A549 (cell line): ENCODE measurements around the gene RHEBL1. TPM values are rescaled to one million over a fixed set of nuclear protein-coding genes. Genes with fewer than 3 reads are reported as not detected.

ENCODE experiments used
- ATAC-seq, 2 experiments: fragments of 200-7000 bp in 1 of 2; fragments of >200 bp in 1 of 2; cut with Nextera tagmentation in 1 of 2; cut with Tn5 transposase in 1 of 2; 3 replicates each; pipeline versions ENCODE4 v1.8.0 to v1.9.1; 2018 to 2020; ENCODE audit warnings: mild to moderate bottlenecking in 1 of 2, moderate library complexity in 1 of 2
- CTCF ChIA-PET: fragments of 300-600 bp; sonication (Branson Sonifier 250); formaldehyde crosslinking; extraction: SDS; loops from one replicate; lab custom pipeline; 2021; ENCODE audit warnings: antibody characterized with exemption, inconsistent platforms; lab: Yijun Ruan, JAX
- POLR2A ChIA-PET: fragments of 350-600 bp; formaldehyde crosslinking; extraction: SDS; loops from one replicate; lab custom pipeline; 2021; ENCODE audit warnings: antibody characterized with exemption, inconsistent platforms; lab: Yijun Ruan, JAX
- DNase-seq, 2 experiments: peaks; one replicate each; pipeline versions ENCODE4 v3.0.0 to v3.0.0-alpha.2; 2011 to 2016; ENCODE audit warnings: low read depth in 1 of 2, low spot score in 1 of 2
- FAIRE-seq: peaks from 2 replicates; lab custom pipeline; 2011; peaks lifted over from hg19 to GRCh38; lab: Jason Lieb, UNC
- H3K27ac ChIP-seq, 2 experiments: fragments of >200 bp; sonication (Bioruptor Twin); formaldehyde crosslinking; 3 replicates each; pipeline ENCODE4 v1.5.1; 2016 to 2017
- H3K4me1 ChIP-seq: fragments of >200 bp; sonication (Bioruptor Twin); formaldehyde crosslinking; 3 replicates; pipeline ENCODE4 v1.6.1; 2016
- H3K4me2 ChIP-seq: fragments of >200 bp; sonication (Bioruptor Twin); formaldehyde crosslinking; 3 replicates; pipeline ENCODE4 v1.6.1; 2016
- H3K4me3 ChIP-seq: fragments of >200 bp; sonication (Bioruptor Twin); formaldehyde crosslinking; 3 replicates; pipeline ENCODE4 v1.5.1; 2016
- H3K9me3 ChIP-seq: fragments of >200 bp; sonication (Bioruptor Twin); formaldehyde crosslinking; 3 replicates; pipeline ENCODE4 v1.6.1; 2016
- CBX8 ChIP-seq: fragments of 200-600 bp; sonication (generic); IDR thresholded peaks from 2 replicates; pipeline ENCODE4 v1.6.1; 2016
- CEBPB ChIP-seq, 2 experiments: fragments of >200 bp in 1 of 2; sonication (Bioruptor Twin) in 1 of 2; formaldehyde crosslinking in 1 of 2; IDR thresholded peaks; 2 replicates each; pipeline ENCODE4 v1.6.1; 2012 to 2016
- E2F6 ChIP-seq: IDR thresholded peaks from 2 replicates; pipeline ENCODE4 v1.6.1; 2012; ENCODE audit warnings: low read depth, borderline replicate concordance
- EHF ChIP-seq: fragments of 250-450 bp; sonication (Bioruptor Pico); IDR thresholded peaks from 2 replicates; pipeline ENCODE4 v1.5.0; 2020; ENCODE audit warnings: mild to moderate bottlenecking
- EHMT2 ChIP-seq: fragments of 200-600 bp; sonication (generic); IDR thresholded peaks from 2 replicates; pipeline ENCODE4 v1.6.1; 2016; ENCODE audit warnings: antibody characterized with exemption, low read depth, mild to moderate bottlenecking, moderate library complexity
- ELK1 ChIP-seq: fragments of 150-350 bp; IDR thresholded peaks from 2 replicates; pipeline ENCODE4 v1.6.1; 2014; ENCODE audit warnings: low read depth, mild to moderate bottlenecking, low read length
- ESRRA ChIP-seq: fragments of 150-350 bp; IDR thresholded peaks from 2 replicates; pipeline ENCODE4 v1.6.1; 2014; ENCODE audit warnings: mild to moderate bottlenecking, low read length, borderline replicate concordance
- FOSB ChIP-seq: fragments of 250-450 bp; sonication (Bioruptor Pico); IDR thresholded peaks from 2 replicates; pipeline ENCODE4 v1.5.0; 2020; ENCODE audit warnings: mild to moderate bottlenecking, moderate library complexity
- FOSL2 ChIP-seq, 2 experiments: fragments of 450-650 bp in 1 of 2; fragments of >200 bp in 1 of 2; sonication (Bioruptor Twin) in 1 of 2; formaldehyde crosslinking; IDR thresholded peaks; 2 replicates each; pipeline versions ENCODE4 v1.5.0 to v1.6.1; 2016 to 2020; ENCODE audit warnings: mild to moderate bottlenecking in 1 of 2, moderate library complexity in 1 of 2
- FOXS1 ChIP-seq: fragments of 250-450 bp; sonication (Bioruptor Pico); IDR thresholded peaks from 2 replicates; pipeline ENCODE4 v1.5.0; 2020; ENCODE audit warnings: mild to moderate bottlenecking, moderate library complexity
- GATA3 ChIP-seq: IDR thresholded peaks from 2 replicates; pipeline ENCODE4 v1.6.1; 2012; ENCODE audit warnings: borderline replicate concordance
- HEYL ChIP-seq: fragments of 250-450 bp; sonication (Bioruptor Pico); IDR thresholded peaks from 2 replicates; pipeline ENCODE4 v1.8.0; 2021; ENCODE audit warnings: mild to moderate bottlenecking, moderate library complexity
- HMGXB4 ChIP-seq: fragments of 250-450 bp; sonication (Bioruptor Pico); IDR thresholded peaks from 2 replicates; pipeline ENCODE4 v1.5.0; 2021; ENCODE audit warnings: mild to moderate bottlenecking, moderate library complexity, borderline replicate concordance
- HOXA7 ChIP-seq: fragments of 250-450 bp; sonication (Bioruptor Pico); IDR thresholded peaks from 2 replicates; pipeline ENCODE4 v1.5.0; 2020; ENCODE audit warnings: mild to moderate bottlenecking, moderate library complexity
- HOXB5 ChIP-seq: fragments of 250-450 bp; sonication (Bioruptor Pico); IDR thresholded peaks from 2 replicates; pipeline ENCODE4 v1.5.0; 2020; ENCODE audit warnings: mild to moderate bottlenecking, moderate library complexity
- JUN ChIP-seq, 2 experiments: fragments of >200 bp; sonication (Bioruptor Twin); formaldehyde crosslinking; IDR thresholded peaks; 2 replicates in 1 of 2; 3 replicates in 1 of 2; pipeline ENCODE4 v1.6.1; 2016 to 2017
- JUNB ChIP-seq: fragments of >200 bp; sonication (Bioruptor Twin); formaldehyde crosslinking; IDR thresholded peaks from 2 replicates; pipeline ENCODE4 v1.6.1; 2016
- KDM5A ChIP-seq: fragments of 200-600 bp; sonication (generic); IDR thresholded peaks from 2 replicates; pipeline ENCODE4 v1.6.1; 2016; ENCODE audit warnings: antibody characterized with exemption, mild to moderate bottlenecking
- MYC ChIP-seq: IDR thresholded peaks from 2 replicates; pipeline ENCODE4 v1.6.1; 2012; ENCODE audit warnings: mild to moderate bottlenecking, inconsistent platforms, low read length, improper control_type of control experiment, borderline replicate concordance
- NR3C1 ChIP-seq: fragments of >200 bp; sonication (Bioruptor Twin); formaldehyde crosslinking; IDR thresholded peaks from 3 replicates; pipeline ENCODE4 v1.6.1; 2017
- PHF8 ChIP-seq: fragments of 200-600 bp; sonication (generic); IDR thresholded peaks from 2 replicates; pipeline ENCODE4 v1.6.1; 2016; ENCODE audit warnings: low read depth, mild to moderate bottlenecking, antibody characterized with exemption, moderate library complexity, borderline replicate concordance
- RCOR1 ChIP-seq: fragments of 150-350 bp; IDR thresholded peaks from 2 replicates; pipeline ENCODE4 v1.6.1; 2014; ENCODE audit warnings: antibody characterized with exemption, low read length, low read depth
- SMC3 ChIP-seq: fragments of >200 bp; sonication (Bioruptor Twin); formaldehyde crosslinking; IDR thresholded peaks from 3 replicates; pipeline ENCODE4 v1.6.1; 2018; ENCODE audit warnings: inconsistent platforms
- ZFP36 ChIP-seq: fragments of 450-650 bp; IDR thresholded peaks from 2 replicates; pipeline ENCODE4 v1.6.1; 2014; ENCODE audit warnings: borderline replicate concordance; ENCODE audit not compliant: partially characterized antibody
- ZSCAN20 ChIP-seq: fragments of 250-450 bp; sonication (Bioruptor Pico); IDR thresholded peaks from 2 replicates; pipeline ENCODE4 v1.8.0; 2022; ENCODE audit warnings: mild to moderate bottlenecking, moderate library complexity
- WGBS: methylation state at CpG from one replicate; pipeline ENCODE4 v1.1.6; 2017; ENCODE audit errors: missing lambda C conversion rate; 5-methylcytosine and 5-hydroxymethylcytosine counted together
- polyA plus RNA-seq, 4 experiments: library from polyadenylated mRNA; depleted of rRNA in 3 of 4; stranded (reverse); fragments of >200 nt; fragmentation: RNase III in 1 of 4; extraction: RNeasy Plus Mini Kit Qiagen cat#74134 plus additional on column Dnase treatment in 1 of 4; gene quantifications; 2 replicates in 3 of 4; 3 replicates in 1 of 4; pipeline ENCODE4 v1.2.3, GENCODE V29; 2011 to 2017
- TF ChIP-seq, protein P1 (sequence below): fragments of >200 bp; sonication (Bioruptor Twin); formaldehyde crosslinking; IDR thresholded peaks from 2 replicates; pipeline ENCODE4 v1.6.1; 2016
- TF ChIP-seq, protein P2 (sequence below): fragments of 250-450 bp; sonication (Bioruptor Pico); IDR thresholded peaks from 2 replicates; pipeline ENCODE4 v1.5.0; 2020; ENCODE audit warnings: low read depth, mild to moderate bottlenecking, moderate library complexity
- TF ChIP-seq, protein P3 (sequence below): fragments of >200 bp; sonication (Bioruptor Twin); formaldehyde crosslinking; IDR thresholded peaks from 3 replicates; pipeline ENCODE4 v1.6.1; 2016

RHEBL1 gene
- polyA plus RNA-seq, 2 of the 4 experiments (the other 2 are of a cell fraction), result 2.1 to 4.0 TPM

DNA sequence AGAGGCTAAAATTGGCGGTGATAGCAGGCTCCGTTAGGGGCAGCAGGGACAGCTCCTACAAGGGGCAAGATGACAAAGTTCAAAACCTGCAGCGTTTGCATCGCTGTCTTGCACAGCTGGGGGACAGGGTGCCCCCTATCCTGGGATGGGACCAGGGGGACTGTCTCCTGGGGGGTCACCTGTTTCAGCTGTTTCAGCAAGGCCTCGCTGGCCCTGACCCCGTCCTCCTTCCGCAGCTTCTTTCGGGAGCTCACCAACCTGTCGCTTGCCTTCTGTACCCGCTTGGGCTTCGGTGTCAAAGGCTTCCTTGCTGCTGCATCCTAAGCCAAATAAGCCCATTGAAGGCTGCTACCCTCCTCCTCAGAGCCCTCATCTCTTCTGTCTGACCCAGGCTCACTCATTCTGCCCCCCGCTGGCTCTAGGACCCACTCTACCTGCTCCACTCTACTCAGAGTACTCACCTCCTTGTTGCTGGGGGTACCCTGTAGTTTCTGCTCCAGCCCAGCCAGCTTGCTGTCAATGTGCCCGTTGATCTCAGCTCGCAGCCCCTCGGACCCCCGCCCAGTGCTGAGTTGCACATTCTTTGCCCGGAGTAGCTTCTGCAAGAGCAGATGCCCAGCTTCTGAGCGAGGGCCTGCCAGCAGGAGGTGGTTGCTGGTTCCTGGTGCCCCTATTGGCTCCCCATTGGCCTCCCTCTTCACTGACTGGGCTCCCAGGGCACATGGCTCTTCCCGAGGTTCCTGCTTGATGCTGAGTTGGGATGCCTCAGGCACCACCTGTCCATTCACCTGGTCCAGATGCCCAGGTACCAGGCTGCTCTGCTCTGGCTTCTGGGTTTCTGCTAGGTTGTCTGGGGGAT, 38.8 kb downstream of the RHEBL1 start:
- ChIA-PET CTCF (interaction anchor here (0.6 to 5.2 kb wide), 11 partner anchors 8 to 943 kb away, joined by 3 to 34 read pairs (median 4); no protein-coding TSS in a partner anchor), POLR2A (interaction anchor here (1.0 kb wide), 1 partner anchor 33 kb away, joined by 4 read pairs; no protein-coding TSS in a partner anchor)
- TF ChIP-seq HOXB5 (CRISPR knock-in tag) (no peak), GATA3 (no peak), JUNB (no peak), ZSCAN20 (CRISPR knock-in tag) (no peak), EHMT2 (no peak), SMC3 (no peak), PHF8 (no peak), FOSL2 (IDR thresholded peaks at IDR 0.05) (no peak), FOSL2 (CRISPR knock-in tag; IDR thresholded peaks at IDR 0.05) (no peak), FOSB (no peak), JUN (IDR thresholded peaks at IDR 0.05) (no peak), KDM5A (no peak), NR3C1 (no peak), E2F6 (no peak)
- H3K4me1 ChIP-seq, result no peaks in the 10 kb centered on the region
- ATAC-seq (peak in 1 of 2 experiments; percentile 8; a peak in 2 of 6 replicates), FAIRE-seq (no peak), DNase-seq (no peak)
- H3K4me2 ChIP-seq, result no peak overlapping the region
- H3K4me3 ChIP-seq, result no peak overlapping the region
- 95% methylated on average over 19 of the region's 19 CpGs for WGBS
- no peak overlapping the region for H3K27ac ChIP-seq
- H3K9me3 ChIP-seq, result no peaks in the 10 kb centered on the region

- POLR2A ChIA-PET, result interaction anchor here (1.0 kb wide), 1 partner anchor 32 kb away, joined by 4 read pairs; no protein-coding TSS in a partner anchor
- 98% methylated on average over 7 of the region's 8 CpGs for WGBS
- FAIRE-seq (no peak), DNase-seq (no peak), ATAC-seq (no peak)
- H3K4me1 ChIP-seq, result no peaks in the 10 kb centered on the region
- no peak overlapping the region for H3K4me3 ChIP-seq
- H3K4me2 ChIP-seq, result no peak overlapping the region
- no peaks in the 10 kb centered on the region for H3K9me3 ChIP-seq
- no peak overlapping the region for H3K27ac ChIP-seq
- CTCF ChIA-PET, result interaction anchor here (0.6 to 5.2 kb wide), 11 partner anchors 9 to 943 kb away, joined by 3 to 34 read pairs (median 4); no protein-coding TSS in a partner anchor
- TF ChIP-seq HMGXB4 (CRISPR knock-in tag) (no peak), CBX8 (no peak), RCOR1 (no peak), EHF (CRISPR knock-in tag) (no peak), FOSL2 (IDR thresholded peaks at IDR 0.05) (no peak), FOSL2 (CRISPR knock-in tag; IDR thresholded peaks at IDR 0.05) (no peak), HOXA7 (CRISPR knock-in tag) (no peak), HEYL (CRISPR knock-in tag) (no peak), SMC3 (no peak), ELK1 (no peak), ZFP36 (no peak), JUNB (no peak), KDM5A (no peak), FOXS1 (CRISPR knock-in tag) (no peak), GATA3 (no peak), CEBPB (IDR thresholded peaks at IDR 0.05) (no peak), ESRRA (no peak), MYC (no peak)
- TF ChIP-seq, protein P1, sequence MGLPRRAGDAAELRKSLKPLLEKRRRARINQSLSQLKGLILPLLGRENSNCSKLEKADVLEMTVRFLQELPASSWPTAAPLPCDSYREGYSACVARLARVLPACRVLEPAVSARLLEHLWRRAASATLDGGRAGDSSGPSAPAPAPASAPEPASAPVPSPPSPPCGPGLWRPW, result no peak
- TF ChIP-seq, protein P2, sequence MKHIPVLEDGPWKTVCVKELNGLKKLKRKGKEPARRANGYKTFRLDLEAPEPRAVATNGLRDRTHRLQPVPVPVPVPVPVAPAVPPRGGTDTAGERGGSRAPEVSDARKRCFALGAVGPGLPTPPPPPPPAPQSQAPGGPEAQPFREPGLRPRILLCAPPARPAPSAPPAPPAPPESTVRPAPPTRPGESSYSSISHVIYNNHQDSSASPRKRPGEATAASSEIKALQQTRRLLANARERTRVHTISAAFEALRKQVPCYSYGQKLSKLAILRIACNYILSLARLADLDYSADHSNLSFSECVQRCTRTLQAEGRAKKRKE (CRISPR knock-in tag), result no peak
- TF ChIP-seq, protein P3, sequence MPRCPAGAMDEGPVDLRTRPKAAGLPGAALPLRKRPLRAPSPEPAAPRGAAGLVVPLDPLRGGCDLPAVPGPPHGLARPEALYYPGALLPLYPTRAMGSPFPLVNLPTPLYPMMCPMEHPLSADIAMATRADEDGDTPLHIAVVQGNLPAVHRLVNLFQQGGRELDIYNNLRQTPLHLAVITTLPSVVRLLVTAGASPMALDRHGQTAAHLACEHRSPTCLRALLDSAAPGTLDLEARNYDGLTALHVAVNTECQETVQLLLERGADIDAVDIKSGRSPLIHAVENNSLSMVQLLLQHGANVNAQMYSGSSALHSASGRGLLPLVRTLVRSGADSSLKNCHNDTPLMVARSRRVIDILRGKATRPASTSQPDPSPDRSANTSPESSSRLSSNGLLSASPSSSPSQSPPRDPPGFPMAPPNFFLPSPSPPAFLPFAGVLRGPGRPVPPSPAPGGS, result no peak
Measured at GRCh38 chr12:49030119-49030518, 39.7 kb downstream of the RHEBL1 start.
